GM23248 (cell line): Measurements from ENCODE around the gene RNF8. TPM values are rescaled to one million over a fixed set of nuclear protein-coding genes. Genes with fewer than 3 reads are reported as not detected.

Source experiments
- DNase-seq: peaks from one replicate; pipeline ENCODE4 v3.0.0-alpha.2; 2015
- H2AFZ ChIP-seq: fragments of 200-600 bp; sonication (generic); 2 replicates; pipeline ENCODE4 v1.6.1; 2016; ENCODE audit warnings: antibody characterized with exemption
- H3F3A ChIP-seq: fragments of 200-600 bp; sonication (generic); 2 replicates; pipeline ENCODE4 v1.6.1; 2016; ENCODE audit warnings: mild to moderate bottlenecking, antibody characterized with exemption, mixed run types; ENCODE audit not compliant: insufficient read depth
- H3K27ac ChIP-seq: fragments of 200-600 bp; sonication (generic); 2 replicates; pipeline ENCODE4 v1.5.1; 2016; ENCODE audit warnings: mild to moderate bottlenecking
- H3K27me3 ChIP-seq: fragments of 200-600 bp; sonication (generic); replicated peaks from 2 replicates; pipeline ENCODE4 v1.6.1; 2016; ENCODE audit warnings: mild to moderate bottlenecking; ENCODE audit not compliant: insufficient read depth
- H3K36me3 ChIP-seq: fragments of 200-600 bp; sonication (generic); 2 replicates; pipeline ENCODE4 v1.6.1; 2016; ENCODE audit warnings: low read depth, mild to moderate bottlenecking
- H3K4me1 ChIP-seq: fragments of 200-600 bp; sonication (generic); 2 replicates; pipeline ENCODE4 v1.6.1; 2016; ENCODE audit warnings: mild to moderate bottlenecking; ENCODE audit not compliant: insufficient read depth
- H3K4me2 ChIP-seq: fragments of 200-600 bp; sonication (generic); one replicate; pipeline ENCODE4 v1.6.1; 2016; ENCODE audit warnings: mild to moderate bottlenecking; ENCODE audit not compliant: unreplicated experiment
- H3K4me3 ChIP-seq: fragments of 200-600 bp; sonication (generic); 2 replicates; pipeline ENCODE4 v1.5.1; 2016; ENCODE audit warnings: mild to moderate bottlenecking
- H3K79me2 ChIP-seq: fragments of 200-600 bp; sonication (generic); 2 replicates; pipeline ENCODE4 v1.6.1; 2016; ENCODE audit warnings: mild to moderate bottlenecking; ENCODE audit not compliant: insufficient read depth
- H3K9ac ChIP-seq: fragments of 200-600 bp; sonication (generic); 2 replicates; pipeline ENCODE4 v1.6.1; 2016; ENCODE audit warnings: mild to moderate bottlenecking
- H3K9me2 ChIP-seq: fragments of 200-600 bp; sonication (generic); 2 replicates; pipeline ENCODE4 v1.6.1; 2016; ENCODE audit warnings: mixed run types, mild to moderate bottlenecking, moderate library complexity; ENCODE audit not compliant: insufficient read depth
- H3K9me3 ChIP-seq: fragments of 200-600 bp; sonication (generic); one replicate; pipeline ENCODE4 v1.6.1; 2017; ENCODE audit warnings: low read depth
- H4K20me1 ChIP-seq: fragments of 200-600 bp; sonication (generic); 2 replicates; pipeline ENCODE4 v1.6.0; 2016; ENCODE audit not compliant: insufficient read depth
- EZH2 ChIP-seq: fragments of 200-600 bp; sonication (generic); IDR thresholded peaks from 2 replicates; pipeline ENCODE4 v1.6.1; 2018; ENCODE audit warnings: antibody characterized with exemption, mild to moderate bottlenecking; ENCODE audit not compliant: insufficient read depth, poor library complexity, severe bottlenecking
- EZH2phosphoT487 ChIP-seq: fragments of 200-600 bp; sonication (generic); IDR thresholded peaks from 2 replicates; pipeline ENCODE4 v1.6.1; 2018; ENCODE audit warnings: antibody characterized with exemption, moderate library complexity, mild to moderate bottlenecking, low read depth; ENCODE audit not compliant: insufficient read depth
- WGBS, 2 experiments: methylation state at CpG; one replicate each; pipeline ENCODE4 v1.1.6; 2015 to 2017; ENCODE audit warnings: low lambda C conversion rate in 2 of 2, low coverage in 1 of 2; ENCODE audit errors: missing lambda C conversion rate in 2 of 2; 5-methylcytosine and 5-hydroxymethylcytosine counted together
- in situ Hi-C: fragments of 300-500 bp; cut with MboI; formaldehyde crosslinking; loops from 2 replicates; pipeline ENCODE4 v1.15.0; 2020
- polyA plus RNA-seq: library from polyadenylated mRNA; unstranded; fragments of >200 nt; fragmentation: Nextera tagmentation; extraction: Ambion mirVana; gene quantifications from 2 replicates; pipeline ENCODE4 v1.2.1, GENCODE V29; 2016
- total RNA-seq: library from RNA; depleted of rRNA; stranded (reverse); fragments of >200 nt; shearing (Covaris generic); gene quantifications from 2 replicates; pipeline ENCODE4 v1.2.3, GENCODE V29; 2014

The RNF8 gene
- total and polyA plus RNA-seq, 2 experiments from 2014 or later, result 19.3 to 34.2 TPM

DNA sequence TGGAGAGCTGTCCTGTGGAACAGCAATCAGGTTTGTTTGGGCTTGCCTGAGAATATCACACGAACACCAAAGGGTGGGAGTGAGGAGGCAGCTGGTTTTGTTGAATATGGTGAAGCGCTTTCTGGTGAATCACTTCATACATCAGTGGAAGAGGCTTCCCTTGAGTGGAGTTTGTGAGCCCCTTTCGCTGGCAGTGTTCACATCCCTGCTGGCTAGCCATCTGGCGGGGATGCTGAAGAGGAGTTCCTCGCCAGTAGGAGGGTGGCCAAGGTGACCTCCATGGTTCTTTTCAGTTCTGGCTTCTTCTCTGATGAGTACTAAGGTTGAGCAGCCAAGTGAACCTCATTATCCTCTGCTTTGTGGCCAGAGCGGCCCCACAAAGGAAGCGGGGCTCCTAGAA, 37.7 kb upstream of the RNF8 start:
- no peaks in the 10 kb centered on the region for H3K9me2 ChIP-seq

DNA sequence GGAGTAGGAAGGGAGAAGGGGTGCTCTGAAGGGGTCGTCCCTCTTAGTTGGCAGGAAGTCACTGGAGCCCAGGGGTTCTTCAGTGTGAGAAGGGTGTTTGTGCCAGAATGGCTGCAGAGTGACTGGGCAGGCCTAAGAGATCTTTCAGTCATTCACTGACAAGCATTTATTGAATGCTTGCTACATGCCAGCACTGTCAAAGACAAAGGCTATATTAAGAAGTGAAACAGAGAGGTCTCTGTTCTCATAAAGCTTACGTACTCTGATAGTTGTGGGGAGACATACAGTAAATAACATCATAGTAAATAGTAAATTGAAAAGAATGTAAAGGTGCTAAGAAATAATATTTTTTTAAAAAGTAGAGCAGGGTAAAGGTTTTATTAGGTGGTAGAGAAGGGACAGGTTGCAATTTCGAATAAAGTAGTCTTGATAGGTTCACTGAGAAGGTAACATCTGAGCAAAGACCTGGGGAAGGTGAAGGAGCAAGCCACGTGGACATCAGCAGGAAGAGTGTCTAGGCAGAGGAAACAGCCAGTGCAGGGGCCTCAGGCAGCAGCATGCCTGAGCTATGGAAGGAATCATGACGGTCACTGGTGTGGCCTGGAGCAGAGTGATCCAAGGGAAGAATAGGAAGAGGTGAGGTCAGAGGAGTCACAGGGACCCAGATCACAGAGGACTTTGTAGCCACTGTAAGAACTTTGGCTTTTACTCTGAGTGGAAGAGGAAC, 36.3 kb upstream of the RNF8 start:
- H3K79me2 ChIP-seq, result no peaks in the 10 kb centered on the region
- H3K4me3 ChIP-seq, result no peak overlapping the region
- H3K4me1 ChIP-seq, result peaks cover 14% of the 10 kb centered on the region
- in situ Hi-C loops, result no loop called here
- no peaks in the 10 kb centered on the region for H4K20me1 ChIP-seq
- 96 to 97% methylated on average over 4 to 5 of the region's 5 CpGs for WGBS, 2 experiments
- no peak for TF ChIP-seq EZH2phosphoT487
- TF ChIP-seq EZH2, result no peak
- no peaks in the 10 kb centered on the region for H3K27me3 ChIP-seq
- no peak overlapping the region for H3K27ac ChIP-seq
- H2AFZ ChIP-seq, result no peak overlapping the region
- DNase-seq, result no peak
- no peaks in the 10 kb centered on the region for H3K9me2 ChIP-seq
- H3F3A ChIP-seq, result peaks cover under 1% of the 10 kb centered on the region; the same call in 1 of the 2 replicates
- no peak overlapping the region for H3K4me2 ChIP-seq
- peaks cover 30% of the 10 kb centered on the region; the same call in 1 of the 2 replicates for H3K36me3 ChIP-seq
- H3K9ac ChIP-seq, result no peak overlapping the region
- no peaks in the 10 kb centered on the region for H3K9me3 ChIP-seq

More for the DNA sequence above, 37.7 kb upstream of the RNF8 start:
- no peaks in the 10 kb centered on the region for H3K27me3 ChIP-seq
- H2AFZ ChIP-seq, result no peak overlapping the region
- in situ Hi-C loops, result no loop called here
- DNase-seq, result no peak
- no peaks in the 10 kb centered on the region for H3K9me3 ChIP-seq
- H3F3A ChIP-seq, result peaks cover 14% of the 10 kb centered on the region
- no peak overlapping the region for H3K9ac ChIP-seq
- peaks cover 30% of the 10 kb centered on the region; the same call in 1 of the 2 replicates for H3K36me3 ChIP-seq
- TF ChIP-seq EZH2phosphoT487, result no peak
- TF ChIP-seq EZH2, result no peak
- no peak overlapping the region for H3K27ac ChIP-seq
- H3K4me1 ChIP-seq, result peaks cover 25% of the 10 kb centered on the region
- no peaks in the 10 kb centered on the region for H3K79me2 ChIP-seq
- H3K4me2 ChIP-seq, result no peak overlapping the region
- WGBS, 2 experiments, result 98% methylated on average over 7 of the region's 7 CpGs
- H4K20me1 ChIP-seq, result no peaks in the 10 kb centered on the region
- H3K4me3 ChIP-seq, result no peak overlapping the region

DNA sequence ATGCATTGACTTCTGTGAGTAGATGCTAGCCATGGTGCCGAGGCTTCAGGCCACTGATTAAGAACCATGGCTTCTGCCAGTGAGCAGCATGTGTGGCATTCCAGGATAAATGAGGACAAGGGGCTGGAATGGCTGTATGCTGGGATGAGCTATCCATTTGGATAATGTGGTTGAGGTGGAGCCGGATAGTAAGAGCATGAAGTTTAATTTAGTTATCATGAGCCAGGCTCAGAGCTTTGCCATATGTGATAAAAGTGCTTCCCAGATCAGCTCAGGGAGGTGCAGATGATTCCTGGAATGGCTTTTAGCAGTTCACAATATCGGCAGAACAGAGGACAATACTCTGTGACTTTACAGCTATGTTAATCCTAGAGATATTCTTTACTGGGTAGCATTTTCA, 34.6 kb upstream of the RNF8 start:
- no peaks in the 10 kb centered on the region for H4K20me1 ChIP-seq
- H3K4me1 ChIP-seq, result peaks cover 23% of the 10 kb centered on the region
- H3K9me2 ChIP-seq, result no peaks in the 10 kb centered on the region
- no peak overlapping the region for H3K4me3 ChIP-seq
- no peak overlapping the region for H3K4me2 ChIP-seq
- peaks cover 30% of the 10 kb centered on the region; the same call in 1 of the 2 replicates for H3K36me3 ChIP-seq
- DNase-seq, result no peak
- no peak overlapping the region for H2AFZ ChIP-seq
- no peak overlapping the region for H3K9ac ChIP-seq
- no peaks in the 10 kb centered on the region for H3K27me3 ChIP-seq
- WGBS, 2 experiments, result 35 to 40% methylated on average over 3 of the region's 3 CpGs
- no peak overlapping the region for H3K27ac ChIP-seq
- no peak for TF ChIP-seq EZH2
- H3F3A ChIP-seq, result peaks cover 10% of the 10 kb centered on the region
- in situ Hi-C loops, result no loop called here
- H3K9me3 ChIP-seq, result no peaks in the 10 kb centered on the region
- no peaks in the 10 kb centered on the region for H3K79me2 ChIP-seq

DNA sequence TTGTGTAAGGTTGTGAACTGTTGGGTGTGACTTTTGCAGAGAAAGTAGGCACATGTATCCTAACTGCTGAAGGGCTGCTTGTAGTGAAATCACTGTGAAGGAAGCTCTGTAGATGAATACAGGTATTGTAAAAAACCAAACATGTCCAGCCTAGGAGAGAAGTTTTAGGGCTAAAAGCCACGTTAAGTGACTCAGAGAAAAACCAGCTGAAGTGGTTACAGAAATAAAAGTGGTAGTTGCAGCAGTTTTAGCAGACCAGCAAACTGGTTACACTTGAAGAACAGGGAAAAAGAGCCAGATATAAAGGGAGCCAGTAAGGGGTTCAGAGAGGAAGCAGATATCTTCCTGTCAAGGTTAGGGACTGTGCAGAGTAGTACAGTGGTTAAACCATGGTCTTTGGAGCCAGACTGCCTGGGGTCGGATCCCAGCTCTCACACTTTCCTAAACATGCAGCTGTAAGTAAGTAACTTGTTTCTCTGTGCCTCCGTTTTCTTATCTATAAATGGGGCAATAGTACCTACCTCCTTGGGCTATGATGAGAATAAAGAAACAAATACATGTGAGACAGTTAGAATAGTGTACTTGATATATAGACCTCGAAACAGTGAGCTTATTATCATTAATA, 33.8 kb upstream of the RNF8 start:
- no peaks in the 10 kb centered on the region for H4K20me1 ChIP-seq
- TF ChIP-seq EZH2phosphoT487 (no peak), EZH2 (no peak)

More for the DNA sequence above, 33.8 kb upstream of the RNF8 start:
- H2AFZ ChIP-seq, result no peak overlapping the region
- peak overlapping the region; percentile 13; the same call in 1 of the 2 replicates for H3K27ac ChIP-seq
- peaks cover 18% of the 10 kb centered on the region for H3F3A ChIP-seq
- H3K79me2 ChIP-seq, result no peaks in the 10 kb centered on the region
- 86% methylated on average over 4 of the region's 4 CpGs for WGBS, 2 experiments
- H3K36me3 ChIP-seq, result peaks cover 30% of the 10 kb centered on the region; the same call in 1 of the 2 replicates
- DNase-seq, result peak; percentile 43
- no peaks in the 10 kb centered on the region for H3K27me3 ChIP-seq
- peak overlapping the region; percentile 11; the same call in 1 of the 2 replicates for H3K9ac ChIP-seq
- H3K4me2 ChIP-seq, result no peak overlapping the region
- H3K4me3 ChIP-seq, result no peak overlapping the region
- peaks cover 32% of the 10 kb centered on the region for H3K4me1 ChIP-seq
- H3K9me2 ChIP-seq, result no peaks in the 10 kb centered on the region
- in situ Hi-C loops, result no loop called here
- no peaks in the 10 kb centered on the region for H3K9me3 ChIP-seq
